Smooth muscle cell (in vitro differentiated cells): ENCODE results near the gene KRTAP9-2. TPM values are rescaled to one million over a fixed set of nuclear protein-coding genes. Genes with fewer than 3 reads are reported as not detected.
A peak's percentile ranks its signal among the peaks of the same experiment; 100 is the strongest.
"Not testable (repeated sequence)": the region's sequence is repeated elsewhere in the genome, so short reads cannot be mapped to it uniquely, and the experiment has no call there.

Source experiments
- DNase-seq: peaks from one replicate; lab custom pipeline; 2025; ENCODE audit not compliant: unreplicated experiment; lab: John Stamatoyannopoulos, UW
- H2AFZ ChIP-seq: fragments of 200-600 bp; sonication (generic); 2 replicates; pipeline ENCODE4 v1.6.0; 2016; ENCODE audit warnings: antibody characterized with exemption, low read depth, mild to moderate bottlenecking
- H3F3A ChIP-seq: fragments of 200-600 bp; sonication (generic); 2 replicates; pipeline ENCODE4 v1.6.0; 2017; ENCODE audit warnings: antibody characterized with exemption, low read depth
- H3K27ac ChIP-seq: fragments of 200-600 bp; sonication (generic); 2 replicates; pipeline ENCODE4 v1.5.1; 2016; ENCODE audit warnings: low read depth, mild to moderate bottlenecking
- H3K27me3 ChIP-seq: fragments of 200-600 bp; sonication (generic); 2 replicates; pipeline ENCODE4 v1.6.1; 2016; ENCODE audit warnings: low read depth, mild to moderate bottlenecking
- H3K36me3 ChIP-seq: fragments of 200-600 bp; sonication (generic); 2 replicates; pipeline ENCODE4 v1.5.1; 2016; ENCODE audit warnings: low read depth
- H3K4me1 ChIP-seq: fragments of 200-600 bp; sonication (generic); 2 replicates; pipeline ENCODE4 v1.5.1; 2016; ENCODE audit warnings: low read depth
- H3K4me2 ChIP-seq: fragments of 200-600 bp; sonication (generic); 2 replicates; pipeline ENCODE4 v1.6.0; 2016; ENCODE audit warnings: mild to moderate bottlenecking
- H3K4me3 ChIP-seq: fragments of 200-600 bp; sonication (generic); 2 replicates; pipeline ENCODE4 v1.5.1; 2016; ENCODE audit warnings: mild to moderate bottlenecking
- H3K79me2 ChIP-seq: fragments of 200-600 bp; sonication (generic); 2 replicates; pipeline ENCODE4 v1.6.0; 2016; ENCODE audit warnings: low read depth, mild to moderate bottlenecking
- H3K9ac ChIP-seq: fragments of 200-600 bp; sonication (generic); 2 replicates; pipeline ENCODE4 v1.6.0; 2016; ENCODE audit warnings: low read depth
- H3K9me3 ChIP-seq: fragments of 200-600 bp; sonication (generic); replicated peaks from 2 replicates; pipeline ENCODE4 v1.5.1; 2016; ENCODE audit warnings: low read depth
- H4K20me1 ChIP-seq: fragments of 200-600 bp; sonication (generic); 2 replicates; pipeline ENCODE4 v1.6.0; 2016; ENCODE audit warnings: low read depth
- WGBS: methylation state at CpG from one replicate; pipeline ENCODE4 v1.1.7; 2016; ENCODE audit warnings: low lambda C conversion rate; 5-methylcytosine and 5-hydroxymethylcytosine counted together
- polyA plus RNA-seq: library from polyadenylated mRNA; unstranded; fragments of >200 nt; fragmentation: Nextera tagmentation; extraction: Ambion mirVana; gene quantifications from 2 replicates; pipeline ENCODE4 v1.2.1, GENCODE V29; 2016
- total RNA-seq: library from RNA; depleted of rRNA; stranded (reverse); fragments of >200 nt; gene quantifications from 2 replicates; pipeline ENCODE4 v1.2.3, GENCODE V29; 2014
- TF ChIP-seq, protein P1 (sequence below): fragments of 200-600 bp; sonication (generic); IDR thresholded peaks from 2 replicates; pipeline ENCODE4 v1.5.1; 2017; ENCODE audit warnings: borderline replicate concordance, mild to moderate bottlenecking, antibody characterized with exemption; ENCODE audit not compliant: insufficient read depth, poor library complexity, severe bottlenecking

Gene KRTAP9-2
- total RNA-seq (not detected in 2 replicates), polyA plus RNA-seq (not detected in 2 replicates)

GRCh38 chr17:41226598-41227095, at the start of gene KRTAP9-2:
TSS of gene KRTAP9-2 (plus strand) at chr17:41226648. CDS start at chr17:41226655, 7 bp downstream.
- not testable (repeated sequence) for H3K4me2 ChIP-seq, H3K9ac ChIP-seq, H3K9me3 ChIP-seq, H3K27ac ChIP-seq, H3K4me1 ChIP-seq, H3K4me3 ChIP-seq, H2AFZ ChIP-seq, H4K20me1 ChIP-seq, H3K79me2 ChIP-seq, H3F3A ChIP-seq, DNase-seq, H3K36me3 ChIP-seq
- WGBS: 65% methylated on average over 3 of the region's 4 CpGs
- peaks cover 19% of the 10 kb centered on the region for H3K27me3 ChIP-seq

DNA sequence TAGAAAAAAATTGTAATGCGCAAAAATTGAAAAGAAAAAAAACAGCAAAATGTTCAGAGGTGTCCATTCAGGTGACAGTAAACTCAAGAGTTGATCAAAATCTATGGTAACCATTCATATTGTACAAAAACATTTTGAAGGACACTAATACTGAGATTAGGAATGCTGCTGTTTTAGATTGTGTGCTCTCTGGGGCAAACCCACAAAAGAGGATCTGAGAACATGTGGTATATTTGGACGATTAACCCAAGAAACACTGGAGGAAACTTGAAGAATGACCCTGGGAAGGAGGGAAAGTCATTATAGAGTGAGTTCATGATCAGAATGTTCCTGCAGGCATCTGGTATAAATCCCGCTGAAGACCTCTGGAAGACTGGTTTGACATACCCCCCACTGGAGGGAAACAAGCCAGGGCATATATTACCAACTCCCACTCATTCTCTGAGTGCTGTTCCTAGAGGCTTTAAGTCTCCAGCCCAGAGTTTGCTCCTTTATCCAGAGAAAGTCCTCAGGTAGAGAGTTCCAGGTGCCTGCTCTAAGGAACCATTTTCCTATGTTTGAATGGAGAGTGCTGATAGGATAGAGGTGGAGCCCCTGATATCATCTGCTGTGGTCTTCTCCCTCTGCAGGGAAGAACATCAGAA, 49.6 kb upstream of the KRTAP9-2 start:
- Histone ChIP-seq H2AFZ (no peak overlapping the region), H3K79me2 (no peaks in the 10 kb centered on the region), H3K4me1 (no peaks in the 10 kb centered on the region), H3K9ac (no peak overlapping the region), H3K27ac (no peak overlapping the region), H3K4me2 (no peak overlapping the region), H4K20me1 (no peaks in the 10 kb centered on the region), H3K9me3 (no peaks in the 10 kb centered on the region), H3K4me3 (no peak overlapping the region), H3F3A (no peaks in the 10 kb centered on the region), H3K36me3 (no peaks in the 10 kb centered on the region), H3K27me3 (no peaks in the 10 kb centered on the region)
- DNase-seq: no peak
- WGBS: 87% methylated on average over 3 of the region's 3 CpGs
- TF ChIP-seq, protein P1, sequence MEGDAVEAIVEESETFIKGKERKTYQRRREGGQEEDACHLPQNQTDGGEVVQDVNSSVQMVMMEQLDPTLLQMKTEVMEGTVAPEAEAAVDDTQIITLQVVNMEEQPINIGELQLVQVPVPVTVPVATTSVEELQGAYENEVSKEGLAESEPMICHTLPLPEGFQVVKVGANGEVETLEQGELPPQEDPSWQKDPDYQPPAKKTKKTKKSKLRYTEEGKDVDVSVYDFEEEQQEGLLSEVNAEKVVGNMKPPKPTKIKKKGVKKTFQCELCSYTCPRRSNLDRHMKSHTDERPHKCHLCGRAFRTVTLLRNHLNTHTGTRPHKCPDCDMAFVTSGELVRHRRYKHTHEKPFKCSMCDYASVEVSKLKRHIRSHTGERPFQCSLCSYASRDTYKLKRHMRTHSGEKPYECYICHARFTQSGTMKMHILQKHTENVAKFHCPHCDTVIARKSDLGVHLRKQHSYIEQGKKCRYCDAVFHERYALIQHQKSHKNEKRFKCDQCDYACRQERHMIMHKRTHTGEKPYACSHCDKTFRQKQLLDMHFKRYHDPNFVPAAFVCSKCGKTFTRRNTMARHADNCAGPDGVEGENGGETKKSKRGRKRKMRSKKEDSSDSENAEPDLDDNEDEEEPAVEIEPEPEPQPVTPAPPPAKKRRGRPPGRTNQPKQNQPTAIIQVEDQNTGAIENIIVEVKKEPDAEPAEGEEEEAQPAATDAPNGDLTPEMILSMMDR: no peak

GRCh38 chr17:41177727-41178271, 48.6 kb upstream of the KRTAP9-2 start, which contains the start of gene KRTAP4-2:
TSS of gene KRTAP4-2 (minus strand) at chr17:41178221. CDS start at chr17:41178164, 57 bp downstream.
- Histone ChIP-seq H3K9ac (no peak within 1 kb of the TSS), H4K20me1 (no peaks in the 10 kb centered on the region), H3K4me2 (no peak within 1 kb of the TSS), H3K9me3 (no peaks in the 10 kb centered on the region), H3K36me3 (no peaks in the 10 kb centered on the region), H3F3A (no peaks in the 10 kb centered on the region), H3K27me3 (no peaks in the 10 kb centered on the region), H2AFZ (no peak within 1 kb of the TSS), H3K4me3 (no peak within 1 kb of the TSS), H3K4me1 (no peaks in the 10 kb centered on the region), H3K79me2 (no peaks in the 10 kb centered on the region), H3K27ac (peak within 1 kb of the TSS; percentile 16)
- DNase-seq: no peak
- 98% methylated on average over 7 of the region's 7 CpGs for WGBS
- TF ChIP-seq, protein P1: no peak

GRCh38 chr17:41178341-41178740, 48.1 kb upstream of the KRTAP9-2 start:
- Histone ChIP-seq H3K4me3 (no peak overlapping the region), H3K4me2 (no peak overlapping the region), H3K27me3 (no peaks in the 10 kb centered on the region), H3K36me3 (no peaks in the 10 kb centered on the region), H3K4me1 (no peaks in the 10 kb centered on the region), H3K27ac (peak overlapping the region; percentile 16), H3K9ac (no peak overlapping the region), H3K9me3 (no peaks in the 10 kb centered on the region), H3F3A (no peaks in the 10 kb centered on the region), H2AFZ (no peak overlapping the region), H4K20me1 (no peaks in the 10 kb centered on the region), H3K79me2 (no peaks in the 10 kb centered on the region)
- TF ChIP-seq, protein P1: no peak
- WGBS: 98% methylated on average over 3 of the region's 3 CpGs
- DNase-seq: no peak
